ELF-1 (cell line): ENCODE measurements around the gene GMDS.

Experiments
- DNase-seq: peaks from one replicate; pipeline ENCODE4 v3.0.0-alpha.2; 2016; ENCODE audit warnings: low read depth, low spot score

The GMDS gene

DNA sequence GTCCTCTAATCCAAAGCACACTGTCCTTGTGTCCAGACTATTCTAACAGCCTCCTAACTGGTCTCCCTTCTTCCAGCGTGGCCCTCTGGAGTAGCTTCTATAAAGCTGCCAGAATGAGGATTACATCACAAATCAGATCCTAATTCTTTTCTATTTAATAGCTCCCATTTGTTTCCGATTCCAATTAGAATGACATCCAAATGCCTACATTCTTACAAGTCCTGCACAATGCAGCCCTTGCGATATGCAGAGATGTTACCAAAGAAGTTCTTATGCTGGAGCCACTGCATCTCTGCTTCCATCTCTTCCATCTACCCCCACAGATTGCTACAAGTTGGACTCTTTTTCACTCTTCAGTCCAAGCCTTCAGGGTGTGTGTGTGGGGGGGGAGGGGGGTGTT, 40.0 kb downstream of the GMDS start:
- DNase-seq: no peak

DNA sequence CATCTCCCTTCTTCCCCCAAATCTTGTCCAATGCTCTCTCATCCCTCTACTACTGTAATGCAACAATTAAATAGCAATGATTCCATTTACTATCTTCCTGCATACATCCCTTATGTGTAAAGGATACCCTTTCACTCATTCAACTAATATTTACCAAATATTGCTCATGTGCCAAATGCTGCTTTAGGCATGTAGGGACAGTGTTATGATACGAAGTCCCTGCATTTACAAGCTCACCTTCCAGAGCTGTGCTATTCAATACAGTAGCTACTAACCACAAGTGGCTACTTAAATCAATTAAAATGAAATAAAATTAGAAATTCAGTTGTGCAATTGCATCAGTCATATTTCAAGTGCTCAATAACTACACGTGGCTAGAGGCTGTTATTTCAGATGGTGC, 41.1 kb downstream of the GMDS start:
- no peak for DNase-seq

DNA sequence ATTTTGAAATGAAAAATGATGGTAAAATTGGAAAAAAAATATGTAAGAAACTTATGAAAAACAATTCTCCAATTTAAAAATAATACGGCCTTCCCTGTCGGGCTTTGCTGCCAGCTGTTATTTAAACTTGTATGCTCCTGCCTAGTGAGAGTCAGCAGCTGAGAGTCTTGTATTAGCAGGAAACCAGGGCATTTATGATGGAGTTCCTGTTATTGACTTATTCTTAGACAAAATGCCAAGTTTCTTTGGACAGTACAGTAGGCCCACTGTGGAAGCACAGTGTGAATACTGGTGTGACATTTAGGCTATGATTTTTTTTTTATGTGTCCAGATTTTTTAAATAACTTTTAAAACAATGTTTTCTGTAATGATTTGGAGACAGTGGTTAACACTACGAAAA, 42.1 kb downstream of the GMDS start:
- DNase-seq: no peak

DNA sequence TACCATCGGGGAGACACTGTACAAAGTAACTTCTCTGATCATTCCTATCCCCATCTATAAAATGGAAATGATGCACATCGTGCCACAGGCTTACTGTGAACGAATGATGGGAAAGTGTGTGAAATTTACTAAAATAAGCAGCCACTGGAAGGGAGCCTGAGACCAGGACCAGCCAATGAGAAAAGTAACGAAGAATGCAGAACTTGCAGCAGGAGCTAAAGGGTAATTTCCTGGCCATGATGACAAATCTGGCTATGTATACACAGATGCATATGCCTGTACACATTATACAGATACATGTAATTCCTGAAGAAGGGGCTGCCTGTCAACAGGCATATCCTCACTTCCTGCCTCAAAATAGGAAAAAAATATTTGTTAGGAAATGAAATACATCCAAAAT, 47.4 kb downstream of the GMDS start:
- DNase-seq: no peak

DNA sequence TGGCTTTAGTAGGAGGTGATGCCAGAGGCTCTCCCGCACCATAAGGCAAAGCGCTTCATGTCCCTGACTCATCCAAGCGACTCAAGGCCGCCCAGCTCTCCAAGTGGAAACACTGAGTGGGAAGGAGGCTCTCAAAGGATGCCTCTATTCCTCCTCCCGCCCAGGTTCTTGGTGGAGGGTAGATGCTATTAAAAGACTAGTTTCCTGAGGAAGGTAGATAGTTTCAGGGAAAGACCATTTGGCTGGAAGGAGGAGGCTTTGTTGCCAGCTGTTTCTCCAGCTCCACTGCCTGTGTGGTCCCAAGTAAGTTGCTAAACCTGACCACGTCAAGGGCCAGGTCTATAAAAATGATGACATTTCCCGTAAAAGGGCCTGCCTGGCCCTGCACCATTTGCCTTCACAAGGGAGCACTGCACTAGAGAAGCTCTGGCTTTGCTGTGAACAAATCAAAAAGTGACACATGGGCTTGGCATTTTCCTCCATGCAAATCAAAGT, 48.2 kb downstream of the GMDS start:
- DNase-seq: peak; percentile 14

DNA sequence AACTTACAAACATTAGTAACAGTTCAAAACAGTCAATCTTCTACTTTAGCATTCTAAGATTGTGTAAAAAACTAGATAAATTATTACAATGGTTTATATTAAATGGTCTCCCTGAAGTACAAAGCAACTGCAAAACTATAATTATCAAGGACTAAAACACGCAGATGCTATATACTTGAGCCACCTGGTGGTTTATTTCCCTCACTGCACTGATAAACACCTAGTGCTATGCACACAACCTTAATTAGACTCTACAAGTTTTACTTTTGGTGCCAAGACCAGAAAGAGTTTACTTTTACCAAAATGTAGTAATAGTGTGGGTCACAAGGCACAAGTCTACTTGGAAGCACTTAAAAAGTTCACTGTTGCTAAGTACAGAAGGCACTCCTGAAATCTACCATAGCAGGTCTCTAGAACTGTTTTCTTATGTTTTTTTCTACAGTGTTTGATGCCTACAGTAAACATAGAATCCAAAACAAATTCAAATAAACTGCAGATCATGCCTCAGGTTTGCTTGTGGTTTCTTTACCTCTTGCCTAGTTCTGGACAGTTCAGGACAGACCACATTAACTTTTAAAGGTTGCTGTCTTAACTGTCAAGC, 49.2 kb downstream of the GMDS start:
- DNase-seq: no peak

DNA sequence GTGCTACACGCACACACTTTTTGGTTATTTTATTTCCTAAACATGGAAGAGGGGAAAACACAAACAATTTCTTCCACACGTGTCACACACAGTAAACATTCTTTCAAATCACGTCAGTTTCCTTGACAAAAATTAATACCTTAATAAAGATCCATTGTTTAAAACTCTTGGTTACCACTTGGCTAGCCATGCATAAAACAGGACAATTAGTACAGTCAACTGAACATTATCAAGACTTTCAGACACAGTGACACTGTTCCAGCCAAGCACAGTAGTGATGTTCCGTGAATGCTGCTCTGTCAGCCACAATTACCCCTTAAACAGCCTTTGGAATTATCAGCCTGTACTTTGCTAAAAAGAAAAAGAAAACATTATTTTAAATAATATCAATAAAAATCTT, 50.8 kb downstream of the GMDS start:
- no peak for DNase-seq

DNA sequence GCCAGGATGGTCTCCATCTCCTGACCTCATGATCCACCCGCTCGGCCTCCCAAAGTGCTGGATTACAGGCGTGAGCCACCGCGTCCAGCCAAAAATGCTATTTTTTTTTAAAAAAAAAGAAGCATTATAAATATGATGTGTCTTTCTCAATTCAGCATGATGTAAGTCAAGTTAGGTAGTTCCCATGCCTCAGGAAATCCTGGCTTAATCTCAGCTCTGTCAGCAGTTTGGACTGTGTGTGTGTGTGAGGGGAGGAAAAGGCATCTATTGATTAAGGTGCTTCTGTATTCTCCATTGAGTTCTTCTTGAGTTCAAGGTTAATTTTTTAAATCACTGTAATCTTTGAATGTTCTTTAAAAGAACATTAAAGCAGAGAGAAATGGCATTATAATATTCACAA, 51.5 kb downstream of the GMDS start:
- DNase-seq: no peak

DNA sequence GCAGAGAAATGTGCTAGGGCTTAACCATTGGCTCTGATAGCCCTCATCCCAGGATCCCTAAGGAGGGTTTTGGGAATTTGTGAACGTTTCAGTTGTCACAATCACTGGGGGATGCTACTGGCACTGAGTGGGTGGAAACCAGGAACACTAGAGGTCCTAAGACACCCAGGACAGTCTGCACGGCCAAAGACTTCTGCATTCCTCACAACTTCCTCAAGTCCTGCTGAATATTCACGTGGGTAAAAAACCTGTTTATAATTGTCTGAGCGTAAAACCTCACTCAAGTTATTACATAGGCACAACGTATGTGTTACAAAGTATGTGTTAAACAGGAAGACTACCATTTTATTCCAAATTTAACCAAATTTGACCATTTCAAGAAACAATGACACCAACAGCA, 52.4 kb downstream of the GMDS start:
- no peak for DNase-seq

DNA sequence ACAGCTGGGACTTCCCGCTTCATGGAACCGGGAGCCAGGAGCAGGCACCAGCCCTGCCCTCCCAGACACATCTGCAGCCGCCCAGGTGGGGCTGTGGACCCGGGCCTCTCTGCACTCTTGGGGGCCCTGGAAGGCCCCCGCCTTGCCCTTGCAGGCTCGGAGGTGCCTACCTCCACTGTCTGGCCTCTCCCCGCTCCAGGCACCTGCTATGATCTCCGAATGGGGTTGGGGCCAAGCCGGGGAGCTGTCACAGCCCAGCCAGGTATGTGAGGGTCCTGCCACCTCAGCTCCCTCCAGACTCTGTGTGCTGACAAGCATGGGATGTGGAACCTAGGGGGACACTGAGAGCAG, 54.0 kb downstream of the GMDS start:
- no peak for DNase-seq

DNA sequence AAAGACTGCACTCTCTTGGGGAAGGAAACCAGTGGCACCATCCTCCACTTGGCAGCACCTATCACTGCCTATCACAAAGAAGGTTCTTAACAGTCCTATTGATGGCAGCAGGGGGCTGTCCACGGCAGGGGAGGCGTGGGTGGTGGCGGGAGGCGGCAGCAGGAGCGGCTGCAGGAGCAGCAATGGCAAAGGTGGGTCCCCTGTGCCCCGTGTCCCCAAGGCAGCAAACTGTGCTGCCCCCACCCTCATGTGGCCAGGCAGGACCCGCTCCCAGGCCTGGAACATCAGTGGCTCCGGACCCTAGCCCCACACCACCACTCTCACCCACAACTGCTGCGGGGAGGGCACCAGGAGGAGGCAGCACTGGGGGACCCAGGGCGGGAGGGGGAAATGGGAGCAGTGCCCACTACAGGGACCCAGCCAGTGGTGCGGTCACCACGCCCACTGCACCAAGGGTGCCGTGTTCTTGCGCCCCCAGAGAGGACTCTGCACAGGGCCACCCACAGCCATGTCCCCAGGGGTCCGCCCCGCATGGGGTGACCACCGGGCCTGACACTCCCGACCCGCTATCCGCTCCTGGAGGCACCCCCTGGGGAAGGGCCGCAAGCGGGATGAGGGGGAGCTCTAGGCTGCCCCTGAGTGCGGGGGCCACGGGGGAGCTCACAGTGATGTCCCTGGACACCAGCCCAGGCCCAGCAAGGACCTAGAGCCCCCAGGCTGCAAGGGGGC, 54.6 kb downstream of the GMDS start:
- DNase-seq: no peak

DNA sequence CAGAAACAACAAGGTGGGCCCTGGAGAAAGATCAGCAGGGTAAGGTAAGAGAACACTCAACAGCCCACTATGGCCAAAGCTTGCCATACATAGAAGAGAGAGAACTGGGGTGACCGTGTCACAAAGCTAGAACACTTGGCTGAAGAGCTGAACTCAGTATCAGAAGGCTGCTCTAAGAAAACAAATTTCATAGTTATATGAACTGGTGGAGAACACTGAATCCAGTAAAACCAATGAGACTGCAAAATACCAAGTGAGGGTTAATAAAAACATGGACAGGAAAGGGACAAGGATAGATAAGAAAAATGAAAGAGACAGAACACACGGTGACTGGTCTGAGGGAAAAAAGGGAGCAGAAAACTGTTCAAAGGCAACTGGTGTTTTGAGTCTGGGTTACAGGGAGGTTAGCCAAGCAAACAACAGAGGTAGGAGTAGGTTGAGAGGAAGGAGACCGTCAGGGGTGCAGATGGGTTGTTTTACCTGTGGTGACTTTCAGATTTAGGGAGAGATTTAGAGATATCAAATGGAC, 56.5 kb downstream of the GMDS start:
- DNase-seq: no peak

DNA sequence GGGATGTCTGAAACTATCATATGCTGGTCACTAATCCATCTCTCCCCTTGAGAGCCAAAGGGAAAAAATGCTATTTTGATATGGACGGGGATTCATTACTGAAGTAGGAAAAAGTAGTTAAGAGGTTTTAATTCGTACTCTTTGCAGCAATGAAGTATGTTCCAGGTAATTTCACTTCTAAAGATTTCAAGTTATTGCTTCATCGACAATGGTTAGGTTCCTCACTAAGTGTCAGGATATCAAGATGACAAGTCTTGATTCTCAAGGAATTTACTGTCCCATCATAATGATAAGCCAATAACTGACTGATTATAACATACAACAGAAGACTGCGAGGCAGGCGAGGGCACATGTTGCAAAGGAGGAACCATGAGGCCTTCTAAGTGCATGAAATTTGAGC, 57.0 kb downstream of the GMDS start:
- no peak for DNase-seq

DNA sequence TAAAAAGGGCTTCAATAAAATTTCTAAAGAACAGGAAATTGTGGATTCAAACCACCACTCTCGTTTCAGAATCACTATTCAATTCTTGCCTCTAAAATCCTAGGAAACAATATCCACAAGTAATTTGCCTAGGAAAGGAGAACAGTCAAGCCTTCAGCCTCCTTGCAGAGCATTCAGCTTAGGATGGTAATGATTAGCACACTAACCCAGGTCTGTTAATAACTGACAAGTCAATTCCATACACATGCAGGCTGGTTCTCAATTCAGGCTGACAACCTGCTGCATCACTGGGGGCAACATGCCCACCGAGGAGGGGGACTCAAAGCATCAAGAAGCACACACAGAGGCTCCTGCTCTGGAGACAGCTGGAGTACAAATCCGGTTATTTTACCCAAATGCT, 57.6 kb downstream of the GMDS start:
- no peak for DNase-seq

DNA sequence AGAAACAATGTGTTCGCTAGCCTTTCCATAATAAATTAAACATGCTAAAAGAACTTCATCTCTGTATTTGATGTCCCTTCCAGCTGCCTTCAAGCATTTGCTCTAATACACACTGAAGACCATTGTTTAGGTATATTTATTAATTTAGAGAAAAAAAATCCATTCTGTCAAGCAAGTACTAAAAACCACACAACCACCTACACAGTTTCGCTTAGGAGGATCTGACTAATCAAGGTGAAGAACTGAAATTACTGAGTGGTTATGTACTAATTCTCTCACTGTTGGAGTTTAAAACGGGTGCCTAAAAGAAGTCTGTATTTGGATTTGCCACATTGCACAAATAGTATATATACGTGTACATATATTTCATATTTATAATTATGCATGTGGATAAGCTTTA, 58.9 kb downstream of the GMDS start:
- no peak for DNase-seq

DNA sequence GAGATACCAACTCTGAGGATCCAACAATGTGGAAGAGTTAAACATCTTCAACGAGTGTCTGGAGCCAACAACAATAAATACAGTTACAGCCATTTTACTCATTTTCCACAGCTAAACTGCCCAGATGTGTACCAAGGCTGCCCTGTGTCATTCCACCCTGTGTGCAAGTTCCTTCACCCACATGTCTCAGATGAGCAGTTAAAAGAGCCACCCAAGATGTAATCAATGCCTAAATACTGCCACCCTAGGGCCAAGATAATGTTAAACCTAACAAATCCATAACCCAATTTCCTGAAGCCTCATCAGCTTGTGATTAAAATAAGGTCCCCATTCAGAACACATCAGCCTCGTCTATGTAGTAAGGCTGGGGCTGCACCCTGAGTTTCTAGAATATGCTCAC, 59.9 kb downstream of the GMDS start:
- no peak for DNase-seq

DNA sequence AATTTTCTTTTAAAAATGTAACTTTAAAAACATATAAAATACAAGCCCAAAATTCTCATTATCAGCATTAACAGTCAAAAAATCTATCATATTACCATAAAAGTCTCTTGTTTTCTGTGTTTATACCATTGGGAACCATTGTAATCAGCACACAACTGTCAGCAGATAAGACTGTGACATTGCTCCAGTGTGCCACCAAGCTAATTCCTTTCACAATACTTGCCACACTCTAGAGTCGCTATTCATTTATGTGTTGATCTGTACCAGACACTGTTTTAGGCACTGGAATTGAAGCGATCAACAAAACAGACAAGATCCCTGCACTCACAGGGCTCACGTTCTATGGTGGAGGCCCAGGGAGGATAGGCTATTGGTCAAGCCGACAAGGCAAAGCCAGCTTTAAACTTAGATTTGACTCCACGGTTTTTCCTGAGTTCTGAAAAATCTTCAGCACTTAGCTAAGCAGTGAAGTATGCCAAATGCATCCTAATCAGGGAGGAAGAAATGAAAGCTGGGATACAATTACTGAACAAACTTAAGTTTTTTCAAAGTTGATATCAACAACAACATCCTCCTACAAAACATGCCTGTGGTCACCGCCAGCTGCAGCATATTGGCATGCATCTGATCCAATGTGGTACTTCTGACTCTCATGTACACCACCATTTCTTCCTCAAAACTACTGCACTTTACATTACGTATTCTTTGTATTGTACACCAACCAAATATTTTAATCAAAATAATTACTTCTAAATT, 60.5 kb downstream of the GMDS start:
- no peak for DNase-seq

DNA sequence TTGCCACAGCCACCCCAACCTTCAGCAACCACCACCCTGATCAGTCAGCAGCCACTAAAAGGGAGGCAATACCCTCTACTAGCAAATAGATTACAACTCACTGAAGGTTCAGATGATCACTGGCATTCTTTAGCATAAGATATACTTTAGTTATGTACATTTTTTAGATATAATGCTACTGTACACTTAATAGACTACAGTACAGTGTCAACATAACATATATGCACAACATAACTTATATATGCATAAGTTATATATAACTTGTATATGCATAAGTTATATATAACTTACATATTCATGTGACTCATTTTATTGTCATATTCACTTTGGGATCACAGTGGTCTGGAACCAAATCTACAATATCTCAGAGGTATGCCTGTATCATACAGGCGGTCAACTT, 61.7 kb downstream of the GMDS start:
- no peak for DNase-seq

DNA sequence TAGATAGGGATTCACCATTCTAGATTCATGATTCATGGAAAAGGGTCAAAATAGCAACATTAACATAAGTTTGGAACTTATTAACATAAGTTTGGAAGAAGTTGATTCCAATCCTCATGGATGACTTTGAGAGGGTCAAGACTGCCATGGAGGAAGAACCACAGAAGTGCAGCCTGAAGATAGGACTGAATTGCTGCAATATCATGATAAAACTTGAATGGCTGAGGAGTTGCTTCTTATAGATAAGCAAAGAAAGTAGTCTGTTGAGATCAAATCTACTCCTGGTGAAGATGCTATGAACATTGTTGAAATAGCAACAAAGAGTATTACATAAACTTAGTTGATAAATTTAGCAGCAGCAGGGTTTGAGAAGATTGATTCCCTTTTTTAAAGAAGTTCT, 62.2 kb downstream of the GMDS start:
- DNase-seq: no peak

DNA sequence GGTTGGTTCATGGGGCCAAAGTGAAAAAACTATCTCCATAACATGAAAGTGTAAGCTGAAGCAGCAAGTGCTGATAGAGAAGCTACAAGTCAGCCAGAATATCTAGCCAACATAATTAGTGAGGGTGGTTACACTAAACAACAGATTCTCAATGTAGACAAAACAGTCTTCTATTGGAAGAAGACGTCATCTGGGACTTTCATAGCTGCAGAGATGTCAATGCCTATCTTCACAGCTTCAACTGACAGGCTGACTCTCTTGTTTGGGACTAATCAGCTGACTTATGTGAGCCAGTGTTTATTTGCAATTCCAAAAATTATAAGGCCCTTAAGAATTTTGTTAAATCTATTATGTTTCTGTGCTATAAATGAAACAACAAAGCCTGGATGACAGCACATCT, 63.2 kb downstream of the GMDS start:
- DNase-seq: no peak

DNA sequence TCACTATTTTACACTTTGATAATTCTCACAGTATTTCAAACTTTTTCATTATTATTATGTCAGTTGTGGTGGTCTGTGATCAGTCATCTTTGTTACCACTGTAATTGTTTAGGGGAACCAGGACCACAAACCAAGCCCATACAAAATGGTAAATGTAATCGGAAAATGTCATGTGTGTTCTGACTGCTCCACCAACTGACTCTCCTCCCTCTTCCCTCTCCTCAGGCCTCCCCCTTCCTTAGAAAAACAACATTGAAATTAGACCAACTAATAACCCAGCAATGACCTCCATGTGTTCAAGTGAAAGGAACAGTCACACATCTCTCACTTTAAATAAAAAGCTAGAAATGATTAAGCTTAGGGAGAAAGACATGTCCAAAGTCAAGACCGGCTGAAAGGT, 63.8 kb downstream of the GMDS start:
- DNase-seq: no peak

DNA sequence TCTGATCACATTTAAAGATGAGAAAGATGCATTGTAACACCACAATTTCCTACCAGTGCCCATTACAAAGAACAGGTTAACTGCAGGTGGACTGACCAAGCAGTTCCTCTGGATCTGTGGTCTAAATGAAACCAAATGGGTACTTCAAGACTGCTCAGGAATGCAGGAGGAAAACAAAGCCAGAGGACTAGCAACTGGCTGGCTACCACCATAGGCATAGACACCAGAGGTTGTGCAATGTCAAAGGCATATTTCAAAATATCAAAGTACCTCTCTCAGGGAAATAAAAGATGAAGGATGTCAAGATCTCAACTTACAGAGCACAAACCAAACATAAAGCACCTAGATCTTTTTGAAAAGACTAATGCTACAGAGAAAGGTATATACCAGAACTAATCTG, 65.5 kb downstream of the GMDS start:
- DNase-seq: no peak

DNA sequence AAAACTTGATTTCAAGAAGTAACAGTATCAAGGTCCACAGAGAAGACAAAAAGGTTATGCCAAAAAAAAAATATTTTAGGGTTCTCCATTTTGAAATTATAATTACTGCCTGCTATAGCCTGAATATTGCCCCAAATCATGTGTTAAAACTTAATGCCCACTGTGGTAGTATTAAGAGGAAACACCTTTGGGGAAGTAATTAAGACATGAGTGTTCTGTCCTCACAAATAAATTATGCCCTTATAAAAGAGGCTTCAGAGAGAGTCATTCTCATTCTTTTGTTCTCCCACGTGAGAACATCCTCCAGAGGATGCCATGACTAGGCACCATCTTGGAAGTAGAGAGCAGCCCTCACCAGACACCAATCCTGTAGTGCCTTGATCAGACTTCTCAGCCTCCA, 66.2 kb downstream of the GMDS start:
- no peak for DNase-seq
